Small intestine (tissue), 7 donors: ENCODE data around the gene SLC9A9. TPM values are rescaled to one million over a fixed set of nuclear protein-coding genes. Genes with fewer than 3 reads are reported as not detected.

Source experiments
- DNase-seq, 2 donors: peaks; one replicate each; pipeline versions ENCODE4 v3.0.0 to v3.0.0-alpha.2; 2013
- FAIRE-seq: peaks from 2 replicates; lab custom pipeline; 2012; peaks lifted over from hg19 to GRCh38; lab: Jason Lieb, UNC
- H3K27ac ChIP-seq, 3 donors: one replicate each; pipeline ENCODE4 v1.5.1; 2013; ENCODE audit warnings: low read length in 2 of 3, mild to moderate bottlenecking in 2 of 3, control low read depth in 1 of 3, inconsistent platforms in 1 of 3, low read depth in 1 of 3, moderate library complexity in 1 of 3
- H3K27me3 ChIP-seq, 3 donors: one replicate each; pipeline ENCODE4 v1.6.1; 2013; ENCODE audit warnings: low read length in 3 of 3, inconsistent platforms in 1 of 3; ENCODE audit not compliant: control insufficient read depth in 3 of 3, insufficient read depth in 3 of 3
- H3K36me3 ChIP-seq, 3 donors: one replicate each; pipeline ENCODE4 v1.6.1; 2013; ENCODE audit warnings: low read length in 3 of 3, inconsistent platforms in 1 of 3, low read depth in 1 of 3, mild to moderate bottlenecking in 1 of 3, moderate library complexity in 1 of 3; ENCODE audit not compliant: control insufficient read depth in 3 of 3, insufficient read depth in 2 of 3
- H3K4me1 ChIP-seq, 3 donors: one replicate each; pipeline ENCODE4 v1.6.1; 2013; ENCODE audit warnings: low read length in 2 of 3, inconsistent platforms in 1 of 3, low read depth in 1 of 3, mild to moderate bottlenecking in 1 of 3, moderate library complexity in 1 of 3; ENCODE audit not compliant: control insufficient read depth in 3 of 3, insufficient read depth in 2 of 3
- H3K4me3 ChIP-seq, 3 donors: one replicate each; pipeline ENCODE4 v1.5.1; 2013; ENCODE audit warnings: low read length in 3 of 3, control low read depth in 1 of 3, inconsistent platforms in 1 of 3, low read depth in 1 of 3, mild to moderate bottlenecking in 1 of 3, moderate library complexity in 1 of 3
- H3K9me3 ChIP-seq, 2 donors: one replicate each; pipeline ENCODE4 v1.6.1; 2013; ENCODE audit warnings: low read depth in 1 of 2, low read length in 1 of 2; ENCODE audit not compliant: control insufficient read depth in 2 of 2, insufficient read depth in 1 of 2
- WGBS, 3 donors: extraction: QIAGEN DNeasy Blood & Tissue Kit; methylation state at CpG; one replicate each; pipeline ENCODE4 v1.1.7; 2013; 5-methylcytosine and 5-hydroxymethylcytosine counted together
- polyA plus RNA-seq, 4 donors: library from polyadenylated mRNA; stranded (reverse) in 3 of 4; unstranded in 1 of 4; fragments of 200-250 nt in 3 of 4; fragments of 120-200 nt in 1 of 4; gene quantifications; one replicate each; pipeline versions ENCODE4 v1.2.1 to v1.2.3, GENCODE V29; 2013
- donor health status: healthy with polysubstance abuse.
- donor health status: control.
- donor health status: control.
- donor health status: Bipolar disorder and iron deficiency.
- donor health status: healthy.

Gene SLC9A9
- polyA plus RNA-seq, 4 donors: 1.4 to 4.6 (median 4.1) TPM; not detected in 1

- H3K27me3 ChIP-seq: no peaks in the 10 kb centered on the region
- 67 to 82% (median 77%) methylated on average over 2 of the region's 2 CpGs for WGBS, 3 donors
- no peaks in the 10 kb centered on the region for H3K36me3 ChIP-seq
- FAIRE-seq (no peak), DNase-seq (no peak)
- H3K9me3 ChIP-seq: no peaks in the 10 kb centered on the region
- no peak overlapping the region for H3K4me3 ChIP-seq
- H3K4me1 ChIP-seq: no peaks in the 10 kb centered on the region
- no peak overlapping the region for H3K27ac ChIP-seq
These were observed 433.6 kb downstream of the SLC9A9 start for GRCh38 chr3:143414571-143415253.

DNA sequence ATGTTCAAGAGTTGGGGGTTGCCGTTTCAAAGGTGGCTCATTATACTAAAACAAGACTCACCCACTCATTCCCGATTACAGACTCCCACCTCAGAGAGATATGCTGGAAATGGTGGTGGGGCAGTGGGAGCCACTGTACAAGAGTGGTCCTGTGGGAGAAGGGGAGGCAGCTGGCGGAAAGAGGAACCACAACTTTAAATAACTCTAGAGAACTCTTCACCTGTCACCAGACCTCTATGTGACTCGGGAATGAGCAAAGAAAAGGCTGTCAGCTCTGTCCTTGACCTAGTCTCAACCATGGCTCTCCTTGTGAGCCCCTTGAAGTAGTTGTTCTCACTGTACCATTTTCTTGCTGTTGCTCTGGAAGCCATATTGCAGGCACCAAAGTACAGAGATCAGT lies 434.9 kb downstream of the SLC9A9 start:
- DNase-seq: no peak
- FAIRE-seq: no peak

GRCh38 chr3:143412084-143412483 lies 436.2 kb downstream of the SLC9A9 start:
- H3K9me3 ChIP-seq: no peaks in the 10 kb centered on the region
- DNase-seq (no peak), FAIRE-seq (no peak)
- 88 to 89% (median 88%) methylated on average over 3 of the region's 3 CpGs for WGBS, 3 donors
- no peaks in the 10 kb centered on the region for H3K4me1 ChIP-seq
- H3K27me3 ChIP-seq: no peaks in the 10 kb centered on the region
- H3K4me3 ChIP-seq: no peak overlapping the region
- H3K27ac ChIP-seq: no peak overlapping the region
- no peaks in the 10 kb centered on the region for H3K36me3 ChIP-seq

More for the DNA sequence above, 434.9 kb downstream of the SLC9A9 start:
- 60 to 81% (median 75%) methylated on average over 4 of the region's 4 CpGs for WGBS, 3 donors
- Histone ChIP-seq H3K27me3 (no peaks in the 10 kb centered on the region), H3K36me3 (no peaks in the 10 kb centered on the region), H3K9me3 (no peaks in the 10 kb centered on the region), H3K4me1 (no peaks in the 10 kb centered on the region), H3K4me3 (no peak overlapping the region), H3K27ac (no peak overlapping the region)

- DNase-seq: no peak
- no peaks in the 10 kb centered on the region for H3K27me3 ChIP-seq
- no peaks in the 10 kb centered on the region for H3K4me1 ChIP-seq
- no peak for FAIRE-seq
- H3K9me3 ChIP-seq: no peaks in the 10 kb centered on the region
- WGBS, 3 donors: 67 to 90% (median 71%) methylated on average over 1 of the region's 1 CpG
- no peaks in the 10 kb centered on the region for H3K36me3 ChIP-seq
- H3K4me3 ChIP-seq: no peak overlapping the region
- H3K27ac ChIP-seq: no peak overlapping the region
These were observed 438.0 kb downstream of the SLC9A9 start for GRCh38 chr3:143410259-143410658.

- Histone ChIP-seq H3K4me3 (no peak overlapping the region), H3K4me1 (no peaks in the 10 kb centered on the region), H3K27ac (no peak overlapping the region), H3K9me3 (no peaks in the 10 kb centered on the region), H3K36me3 (no peaks in the 10 kb centered on the region), H3K27me3 (no peaks in the 10 kb centered on the region)
- FAIRE-seq: no peak
- 95 to 99% (median 96%) methylated on average over 3 of the region's 3 CpGs for WGBS, 3 donors
- no peak for DNase-seq
These were observed 439.5 kb downstream of the SLC9A9 start for GRCh38 chr3:143408771-143409170.

- FAIRE-seq (peak; percentile 36), DNase-seq (no peak)
- H3K27ac ChIP-seq: no peak overlapping the region
- H3K4me3 ChIP-seq: no peak overlapping the region
- H3K36me3 ChIP-seq: no peaks in the 10 kb centered on the region
- H3K27me3 ChIP-seq: no peaks in the 10 kb centered on the region
- no peaks in the 10 kb centered on the region for H3K4me1 ChIP-seq
- H3K9me3 ChIP-seq: no peaks in the 10 kb centered on the region
These were observed 445.7 kb downstream of the SLC9A9 start for GRCh38 chr3:143402602-143403001.

DNA sequence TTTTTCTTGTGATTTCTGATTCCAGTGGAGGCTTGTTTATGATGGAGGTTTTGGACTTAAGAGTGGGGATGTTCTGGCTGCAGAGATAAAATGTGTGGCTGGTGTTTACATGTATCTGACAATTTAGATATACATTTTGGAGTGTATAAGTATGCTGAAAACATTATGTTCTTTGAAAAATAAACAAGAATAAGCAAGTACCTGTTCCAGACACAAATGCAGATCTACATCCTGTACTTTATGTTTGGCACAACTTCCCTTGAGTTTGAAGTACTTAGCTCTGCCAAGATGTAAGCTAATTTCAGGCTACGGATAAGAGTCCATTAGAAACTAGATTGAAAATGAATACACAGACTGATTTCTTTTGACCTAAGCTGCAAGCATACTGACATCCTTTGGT lies 451.5 kb downstream of the SLC9A9 start:
- FAIRE-seq (no peak), DNase-seq (peak in 1 of 2 donors; percentile 2)
- H3K9me3 ChIP-seq: no peaks in the 10 kb centered on the region
- H3K27ac ChIP-seq: no peak overlapping the region
- H3K4me1 ChIP-seq: no peaks in the 10 kb centered on the region
- H3K4me3 ChIP-seq: no peak overlapping the region
- no peaks in the 10 kb centered on the region for H3K27me3 ChIP-seq
- 73 to 95% (median 90%) methylated on average over 1 of the region's 1 CpG for WGBS, 3 donors
- no peaks in the 10 kb centered on the region for H3K36me3 ChIP-seq

- Histone ChIP-seq H3K4me3 (no peak overlapping the region), H3K27me3 (no peaks in the 10 kb centered on the region), H3K4me1 (no peaks in the 10 kb centered on the region), H3K27ac (no peak overlapping the region), H3K36me3 (no peaks in the 10 kb centered on the region), H3K9me3 (peaks cover 0 to 2% of the 10 kb centered on the region in 2 donors)
- no peak for FAIRE-seq
- 86 to 94% (median 91%) methylated on average over 2 of the region's 2 CpGs for WGBS, 3 donors
- DNase-seq: no peak
These were observed 458.9 kb downstream of the SLC9A9 start for GRCh38 chr3:143389388-143389787.

DNA sequence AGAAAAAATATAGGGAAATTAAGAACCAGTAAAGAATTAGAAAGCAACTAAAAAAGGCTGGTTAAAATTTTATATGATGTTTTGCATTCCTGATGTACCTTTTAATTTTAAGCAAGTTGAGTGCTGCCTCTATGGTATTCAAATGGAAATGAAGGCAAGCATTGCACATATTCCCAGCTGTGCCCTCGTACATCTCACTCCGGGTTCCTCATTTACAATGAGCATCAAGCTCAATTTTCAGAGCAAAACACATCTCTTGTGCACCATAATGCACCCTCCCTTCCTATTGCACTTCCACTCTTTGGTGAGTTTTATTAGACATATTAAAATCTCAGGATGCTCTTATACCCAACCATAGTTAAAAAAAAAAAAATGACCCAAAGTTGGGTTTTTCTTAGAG lies 460.8 kb downstream of the SLC9A9 start:
- Histone ChIP-seq H3K9me3 (peaks cover 0 to 2% of the 10 kb centered on the region in 2 donors), H3K27ac (no peak overlapping the region), H3K4me1 (no peaks in the 10 kb centered on the region), H3K27me3 (no peaks in the 10 kb centered on the region), H3K36me3 (no peaks in the 10 kb centered on the region), H3K4me3 (no peak overlapping the region)
- 91 to 98% (median 93%) methylated on average over 2 of the region's 2 CpGs for WGBS, 3 donors
- DNase-seq: no peak
- FAIRE-seq: no peak
